Fibroblast of peridontal ligament (primary cell): ENCODE data around the gene SOX8.

Source experiments
- DNase-seq: peaks from one replicate; pipeline ENCODE4 v3.0.0-alpha.2; 2010; ENCODE audit errors: extremely low read depth

SOX8 gene

GRCh38 chr16:1006781-1007180, 25.2 kb downstream of the SOX8 start:
- DNase-seq = no peak

GRCh38 chr16:1007284-1007850, 25.8 kb downstream of the SOX8 start:
- DNase-seq = no peak

- no peak for DNase-seq
Observed at GRCh38 chr16:1008085-1008484, 26.5 kb downstream of the SOX8 start.

- no peak for DNase-seq
Observed at GRCh38 chr16:1009358-1010150, 28.0 kb downstream of the SOX8 start.

GRCh38 chr16:1010251-1010650, 28.7 kb downstream of the SOX8 start:
- DNase-seq = no peak

DNA sequence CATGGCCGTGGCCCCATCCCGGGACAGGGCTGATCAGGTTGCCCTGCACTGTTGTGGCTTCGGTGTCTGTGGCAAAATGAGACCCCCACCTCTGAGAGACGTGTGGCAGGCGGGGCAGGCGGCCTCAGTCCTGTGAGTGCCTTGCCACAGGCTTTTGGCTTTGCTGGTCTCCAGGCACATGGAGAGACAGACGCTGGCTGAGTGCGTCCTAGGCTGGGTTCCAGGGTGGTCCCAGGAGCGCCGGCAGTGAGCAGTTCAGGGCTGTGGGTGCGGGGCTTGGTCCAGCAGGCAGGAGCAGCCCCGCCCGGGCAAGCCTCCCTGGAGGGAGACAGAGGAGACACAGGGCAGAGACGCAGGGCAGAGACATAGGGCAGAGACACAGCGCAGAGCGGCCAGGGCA, 29.2 kb downstream of the SOX8 start:
- DNase-seq = no peak

DNA sequence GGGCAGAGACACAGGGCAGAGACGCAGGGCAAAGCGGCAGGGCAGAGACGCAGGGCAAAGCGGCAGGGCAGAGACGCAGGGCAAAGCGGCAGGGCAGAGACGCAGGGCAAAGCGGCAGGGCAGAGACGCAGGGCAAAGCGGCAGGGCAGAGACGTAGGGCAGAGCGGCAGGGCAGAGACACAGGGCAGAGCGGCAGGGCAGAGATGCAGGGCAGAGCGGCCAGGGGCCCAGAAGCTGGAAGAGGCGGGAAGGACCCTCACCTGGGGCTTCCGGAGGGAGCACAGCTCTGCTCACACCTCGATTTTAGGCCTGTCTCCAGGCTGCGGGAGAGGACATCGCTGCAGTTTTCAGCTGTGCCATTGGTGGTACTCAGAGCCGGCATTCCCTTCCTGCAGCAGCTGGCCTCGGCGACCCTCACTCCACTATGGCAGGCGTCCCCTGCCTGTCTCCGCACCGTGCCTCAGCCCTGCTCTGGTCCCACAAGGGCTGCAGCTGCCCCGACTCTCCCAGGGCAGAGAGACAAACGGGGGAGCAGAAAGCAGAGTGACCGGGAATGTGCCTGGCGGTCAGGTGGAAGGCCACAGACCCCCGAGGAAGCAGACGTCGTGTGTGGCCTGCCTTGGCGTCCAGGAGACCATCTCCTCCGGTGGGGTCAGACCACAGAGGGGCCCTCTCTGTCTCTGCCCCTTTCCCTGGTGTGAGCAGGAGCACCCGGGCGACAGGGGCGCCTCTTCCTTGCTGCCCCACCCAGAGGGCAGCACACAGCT, 29.9 kb downstream of the SOX8 start:
- no peak for DNase-seq

- no peak for DNase-seq
Observed at GRCh38 chr16:1012135-1012534, 30.6 kb downstream of the SOX8 start.

DNA sequence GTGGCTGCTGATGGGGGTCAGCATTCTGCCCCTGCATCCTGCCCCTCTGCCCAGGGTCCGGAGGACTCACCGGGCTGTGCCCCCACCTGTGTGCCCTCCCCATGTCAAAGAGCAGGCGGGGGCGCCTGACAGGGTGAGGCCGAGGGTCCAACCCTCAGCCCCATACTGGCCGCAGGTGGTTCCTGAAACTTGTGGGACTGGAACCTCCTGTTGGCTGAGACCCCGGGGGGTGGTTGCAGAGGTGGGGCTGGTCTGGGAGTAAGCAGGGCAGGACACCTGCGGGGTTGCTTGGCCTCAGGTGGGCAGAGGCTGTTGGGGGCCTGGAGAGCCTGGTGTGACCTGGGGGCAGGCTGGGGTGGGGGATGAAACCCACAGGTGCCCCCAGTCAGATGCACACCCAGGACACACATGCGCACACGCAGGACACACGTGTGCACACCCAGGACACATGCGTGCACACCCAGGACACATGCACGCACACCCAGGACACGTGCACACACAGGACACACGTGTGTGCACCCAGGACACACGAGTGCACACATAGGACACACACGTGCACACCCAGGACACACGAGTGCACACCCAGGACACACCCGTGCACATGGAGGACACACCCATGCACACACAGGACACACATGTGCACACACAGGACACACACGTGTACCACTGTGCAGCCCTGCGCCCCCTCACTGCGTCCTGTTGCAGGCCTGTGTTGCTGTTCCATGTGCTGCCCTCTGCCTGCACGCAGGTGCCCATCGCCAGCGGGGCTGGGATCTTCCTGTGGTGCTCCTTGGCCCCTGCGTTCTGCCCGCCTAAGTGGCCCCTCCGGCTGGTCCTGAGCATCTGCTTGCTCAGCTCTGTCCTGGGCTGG, 31.4 kb downstream of the SOX8 start:
- DNase-seq = no peak

- no peak for DNase-seq
Observed at GRCh38 chr16:1013593-1013900, 32.0 kb downstream of the SOX8 start.

DNA sequence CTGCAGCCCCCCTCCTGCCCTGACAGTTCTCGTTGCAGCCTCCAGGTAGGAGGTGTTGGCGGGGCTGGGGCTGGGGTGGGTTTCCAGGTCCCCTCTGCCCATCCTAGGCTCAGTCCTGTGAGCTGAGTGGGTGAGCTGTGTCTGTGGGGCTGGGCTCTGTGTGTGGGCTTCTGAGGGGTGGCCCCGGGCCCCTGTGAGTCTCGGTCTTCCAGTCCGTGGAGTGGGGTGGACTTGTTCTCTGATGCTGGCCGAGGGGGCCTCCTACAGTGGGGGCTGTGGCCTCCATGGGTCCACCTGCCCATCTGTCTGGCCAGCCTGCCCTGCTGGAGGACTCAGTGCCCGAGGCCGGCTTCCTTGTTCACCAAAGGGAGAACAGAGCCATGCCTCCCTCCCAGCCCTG, 32.7 kb downstream of the SOX8 start:
- no peak for DNase-seq

DNA sequence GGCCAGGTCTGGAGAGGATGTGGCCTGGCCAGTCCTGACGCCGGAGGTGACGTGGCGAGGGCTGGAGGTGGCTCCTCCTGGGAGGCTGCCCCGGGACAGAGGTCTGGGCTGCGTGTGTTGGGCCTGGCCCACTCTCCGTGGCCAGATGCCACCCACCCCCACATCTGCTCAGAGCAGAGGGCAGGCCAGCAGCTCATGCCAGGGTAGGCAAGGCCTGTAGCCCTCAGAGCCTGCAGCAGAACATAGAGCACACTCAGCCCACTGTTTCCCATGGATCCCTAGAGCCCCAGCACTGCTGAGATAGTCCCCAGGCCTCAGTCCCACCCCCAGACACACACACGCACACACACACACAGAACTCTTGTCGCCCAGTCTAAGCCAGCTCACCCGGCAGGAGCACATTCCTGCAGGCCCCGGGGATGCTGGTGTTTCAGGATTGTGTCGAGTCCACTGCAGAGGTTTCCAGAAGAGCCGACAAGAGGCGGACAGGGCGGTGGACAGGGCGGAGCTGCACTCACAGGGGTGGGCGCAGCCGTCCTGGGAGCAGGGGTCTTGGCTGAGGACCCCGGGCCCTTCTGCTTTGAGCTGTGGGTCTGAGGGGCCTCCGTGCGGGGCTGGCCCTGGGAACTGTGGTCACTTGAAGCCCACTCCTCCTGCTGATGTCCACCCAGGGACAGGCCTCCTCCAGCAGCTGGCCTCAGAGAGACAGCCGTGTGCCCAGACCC, 33.4 kb downstream of the SOX8 start:
- no peak for DNase-seq

DNA sequence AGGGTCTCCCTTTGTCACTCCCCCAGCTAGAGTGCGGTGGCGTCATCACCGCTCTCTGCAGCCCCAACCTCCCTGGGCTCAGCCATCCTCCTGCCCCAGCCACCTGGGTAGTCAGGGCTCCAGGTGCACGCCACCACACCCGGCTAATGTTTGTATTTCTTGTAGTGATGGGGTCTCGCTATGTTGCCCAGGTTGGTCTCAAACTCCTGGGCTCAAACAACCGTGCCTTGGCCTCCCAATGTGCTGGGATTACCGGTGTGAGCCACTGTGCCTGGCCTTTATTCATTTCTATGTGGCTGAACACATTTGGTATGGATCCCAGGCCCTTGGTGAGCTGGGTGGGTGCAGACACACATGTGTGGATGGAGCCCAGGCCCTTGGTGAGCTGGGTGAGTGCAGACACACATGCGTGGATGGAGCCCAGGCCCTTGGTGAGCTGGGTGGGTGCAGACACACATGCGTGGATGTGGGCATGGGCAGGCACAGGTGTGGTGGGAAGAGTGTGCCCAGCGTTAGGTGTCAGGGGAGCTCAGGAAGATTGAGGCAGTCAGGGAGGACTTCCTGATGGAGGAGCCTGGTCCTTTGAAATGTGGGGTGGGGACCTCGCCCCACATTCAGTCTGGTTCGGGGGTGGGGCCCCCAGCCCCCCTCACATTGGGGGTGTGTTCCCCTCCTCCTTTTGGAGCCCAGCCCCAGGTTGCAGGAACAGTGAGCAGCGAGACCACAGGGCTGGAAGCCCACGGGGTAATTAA, 37.1 kb downstream of the SOX8 start:
- DNase-seq = no peak

GRCh38 chr16:1019231-1020090, 37.9 kb downstream of the SOX8 start:
- peak; percentile 53 for DNase-seq

- DNase-seq = no peak
Observed at GRCh38 chr16:1020091-1020399, 38.5 kb downstream of the SOX8 start.

DNA sequence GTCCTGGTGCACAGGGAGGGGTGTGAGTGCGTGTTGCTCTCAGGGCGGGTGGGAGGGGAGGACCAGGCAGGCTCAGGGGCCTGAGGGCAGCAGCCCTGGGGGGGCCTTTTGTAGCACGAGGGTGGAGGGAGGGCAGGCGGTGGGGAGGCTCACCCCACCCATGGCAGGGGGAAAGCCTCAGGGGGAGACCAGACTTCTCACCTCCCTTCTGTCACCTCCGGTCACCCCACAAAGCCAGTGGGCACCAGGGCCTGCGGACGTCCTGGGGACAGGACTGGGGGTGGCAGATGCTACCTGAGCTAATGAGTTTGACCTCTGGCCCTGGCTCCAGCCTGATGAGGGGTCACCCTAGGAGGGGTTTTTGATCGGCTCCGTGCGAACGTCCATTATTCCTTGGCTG, 39.0 kb downstream of the SOX8 start:
- DNase-seq = no peak

GRCh38 chr16:1021553-1022160, 40.1 kb downstream of the SOX8 start:
- no peak for DNase-seq

- no peak for DNase-seq
Observed at GRCh38 chr16:1022466-1022865, 40.9 kb downstream of the SOX8 start.

DNA sequence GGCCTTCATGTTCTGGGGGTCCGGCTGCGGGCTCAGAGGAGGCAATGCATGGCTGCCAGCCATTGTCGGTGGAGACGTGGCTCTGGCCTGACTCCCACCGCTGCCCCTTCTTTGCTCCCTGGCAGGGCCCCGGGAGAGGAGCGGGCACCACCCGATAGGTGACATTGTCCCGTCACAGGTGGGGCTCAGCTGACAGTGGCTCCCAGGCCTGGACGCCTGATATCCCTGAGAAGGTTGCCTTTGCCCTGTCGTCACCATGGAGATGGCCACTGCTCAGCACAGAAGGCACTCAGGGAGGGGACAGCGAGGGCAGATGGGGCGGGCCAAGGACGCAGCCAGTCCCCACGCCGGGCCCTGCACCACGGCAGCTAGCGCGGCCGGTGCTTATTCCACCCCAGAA, 42.6 kb downstream of the SOX8 start:
- no peak for DNase-seq
